Epithelial cell of esophagus (primary cell): Measurements from ENCODE around the gene RAB12.
"Not testable (repeated sequence)": the region's sequence is repeated elsewhere in the genome, so short reads cannot be mapped to it uniquely, and the experiment has no call there.

ENCODE experiments used
- DNase-seq: peaks from one replicate; pipeline ENCODE4 v3.0.0; 2010; ENCODE audit warnings: low read depth
- H3K4me3 ChIP-seq: 2 replicates; pipeline ENCODE4 v1.5.1; 2011; ENCODE audit warnings: mild to moderate bottlenecking, low read length, control low read depth
- TF ChIP-seq, protein P1 (sequence below): IDR thresholded peaks from 2 replicates; pipeline ENCODE4 v1.5.1; 2011; ENCODE audit warnings: low read depth, mild to moderate bottlenecking, low read length, control low read depth, inconsistent platforms; ENCODE audit not compliant: insufficient read depth; ENCODE audit errors: missing control alignments

The RAB12 gene, protein sequence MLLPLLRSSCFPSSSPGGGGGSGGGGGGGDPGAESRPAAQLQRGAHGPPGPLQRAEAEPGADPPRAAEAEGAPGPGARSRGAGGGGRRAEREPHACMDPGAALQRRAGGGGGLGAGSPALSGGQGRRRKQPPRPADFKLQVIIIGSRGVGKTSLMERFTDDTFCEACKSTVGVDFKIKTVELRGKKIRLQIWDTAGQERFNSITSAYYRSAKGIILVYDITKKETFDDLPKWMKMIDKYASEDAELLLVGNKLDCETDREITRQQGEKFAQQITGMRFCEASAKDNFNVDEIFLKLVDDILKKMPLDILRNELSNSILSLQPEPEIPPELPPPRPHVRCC

DNA sequence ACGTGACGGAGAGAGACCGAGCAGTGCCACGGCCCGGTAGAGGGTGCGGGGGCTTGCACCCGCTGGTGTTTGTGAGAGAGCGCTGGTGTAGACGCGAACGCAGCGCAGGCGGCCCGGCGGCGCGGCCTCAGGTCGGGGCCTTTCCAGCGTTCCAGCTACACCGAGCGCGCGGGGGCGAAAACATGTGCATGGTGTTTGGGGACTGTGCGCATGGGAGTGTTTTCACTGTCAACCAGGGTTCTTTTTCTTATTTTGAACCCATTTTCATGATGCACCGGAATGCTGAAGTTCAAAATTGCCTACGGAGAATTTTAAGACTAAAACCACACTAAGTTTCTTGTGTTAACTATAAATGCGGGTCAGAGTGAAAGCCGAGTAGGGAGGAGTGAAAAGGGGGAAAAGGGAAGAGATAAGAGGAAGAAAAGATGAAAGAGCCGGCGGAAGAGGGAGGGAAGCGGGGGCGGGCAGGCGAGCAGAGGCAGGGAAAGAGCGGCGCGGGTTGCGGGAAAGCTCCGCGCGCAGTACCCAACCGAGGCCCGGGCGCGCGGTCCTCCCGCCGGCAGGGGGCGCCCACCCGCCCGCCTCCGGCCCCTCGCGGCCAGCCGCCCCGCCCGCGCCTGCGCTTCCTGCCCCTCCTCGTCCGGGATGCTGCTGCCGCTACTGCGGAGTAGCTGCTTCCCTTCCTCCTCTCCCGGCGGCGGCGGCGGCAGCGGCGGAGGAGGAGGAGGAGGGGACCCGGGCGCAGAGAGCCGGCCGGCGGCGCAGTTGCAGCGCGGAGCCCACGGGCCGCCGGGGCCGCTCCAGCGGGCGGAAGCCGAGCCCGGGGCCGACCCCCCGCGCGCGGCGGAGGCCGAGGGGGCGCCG, at the start of gene RAB12:
TSS of gene RAB12 (plus strand) at position 643 of the 864 bp plus-strand sequence. CDS start at position 646, 3 bp downstream.
- DNase-seq = peak; percentile 89
- peak within 1 kb of the TSS; percentile 87 for H3K4me3 ChIP-seq
- TF ChIP-seq, protein P1, sequence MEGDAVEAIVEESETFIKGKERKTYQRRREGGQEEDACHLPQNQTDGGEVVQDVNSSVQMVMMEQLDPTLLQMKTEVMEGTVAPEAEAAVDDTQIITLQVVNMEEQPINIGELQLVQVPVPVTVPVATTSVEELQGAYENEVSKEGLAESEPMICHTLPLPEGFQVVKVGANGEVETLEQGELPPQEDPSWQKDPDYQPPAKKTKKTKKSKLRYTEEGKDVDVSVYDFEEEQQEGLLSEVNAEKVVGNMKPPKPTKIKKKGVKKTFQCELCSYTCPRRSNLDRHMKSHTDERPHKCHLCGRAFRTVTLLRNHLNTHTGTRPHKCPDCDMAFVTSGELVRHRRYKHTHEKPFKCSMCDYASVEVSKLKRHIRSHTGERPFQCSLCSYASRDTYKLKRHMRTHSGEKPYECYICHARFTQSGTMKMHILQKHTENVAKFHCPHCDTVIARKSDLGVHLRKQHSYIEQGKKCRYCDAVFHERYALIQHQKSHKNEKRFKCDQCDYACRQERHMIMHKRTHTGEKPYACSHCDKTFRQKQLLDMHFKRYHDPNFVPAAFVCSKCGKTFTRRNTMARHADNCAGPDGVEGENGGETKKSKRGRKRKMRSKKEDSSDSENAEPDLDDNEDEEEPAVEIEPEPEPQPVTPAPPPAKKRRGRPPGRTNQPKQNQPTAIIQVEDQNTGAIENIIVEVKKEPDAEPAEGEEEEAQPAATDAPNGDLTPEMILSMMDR = no peak

DNA sequence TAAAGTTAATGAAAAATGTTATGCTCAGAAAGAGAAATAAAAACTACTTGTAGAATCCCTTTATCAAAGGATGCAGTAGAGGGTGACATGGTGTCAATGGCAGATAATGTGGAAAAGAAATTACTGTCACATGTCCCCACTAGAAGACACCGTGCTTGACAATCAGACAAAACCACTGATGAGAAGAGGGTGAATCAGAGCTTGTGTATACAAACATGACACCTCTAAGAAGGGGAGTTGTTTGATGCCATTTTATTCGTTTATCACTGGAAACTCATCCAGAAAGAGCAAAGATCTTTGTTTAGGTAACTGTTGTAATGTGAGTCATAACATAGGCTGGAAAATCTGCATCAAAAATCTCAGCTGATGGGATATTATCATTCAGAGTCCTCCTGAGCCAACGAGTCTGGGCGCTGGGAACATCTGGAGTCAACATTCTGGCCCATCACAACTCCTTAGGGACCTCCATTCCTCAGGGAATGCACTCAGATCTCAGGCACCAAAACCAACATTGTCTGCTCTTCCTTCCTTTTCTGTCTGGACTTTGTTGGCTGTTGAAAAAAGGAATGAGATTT, 49.5 kb upstream of the RAB12 start:
- peak; percentile 36 for DNase-seq
- TF ChIP-seq, protein P1 = no peak
- H3K4me3 ChIP-seq = no peak overlapping the region

DNA sequence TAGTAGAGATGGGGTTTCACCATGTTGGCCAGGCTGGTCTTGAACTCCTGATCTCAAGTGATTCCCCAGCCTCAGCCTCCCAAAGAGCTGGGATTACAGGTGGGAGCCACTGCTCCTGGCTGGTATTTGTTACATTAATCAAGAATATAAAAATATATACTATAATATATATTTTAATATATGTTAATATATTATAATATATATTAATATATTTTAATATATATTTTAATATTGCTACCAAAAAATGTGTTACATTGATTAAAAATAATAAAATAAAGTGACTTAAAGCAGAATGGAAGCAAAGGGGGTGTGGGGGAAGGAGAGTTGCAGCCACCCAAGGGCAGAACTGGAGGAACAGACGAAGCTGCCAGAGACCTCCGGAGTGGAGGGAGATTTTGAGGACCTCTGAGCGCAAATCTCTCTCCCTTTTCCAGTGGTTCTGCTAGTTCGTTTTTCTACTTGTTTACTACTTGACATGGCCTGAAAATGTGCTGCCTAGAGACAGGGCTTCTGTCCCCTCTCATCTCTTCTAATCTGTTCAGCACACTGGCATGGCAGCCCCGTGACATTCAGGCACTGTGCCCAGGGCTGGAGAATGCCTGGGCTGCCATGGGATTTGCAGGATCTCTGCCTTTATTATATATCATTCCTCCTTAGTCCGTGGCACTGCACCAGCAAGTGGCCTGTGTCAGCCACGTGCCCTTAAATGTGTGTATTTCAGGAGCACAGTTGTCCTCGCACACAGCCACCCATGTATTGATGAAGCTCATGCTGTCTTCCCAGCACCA, 47.9 kb upstream of the RAB12 start:
- TF ChIP-seq, protein P1 = no peak
- H3K4me3 ChIP-seq = no peak overlapping the region
- DNase-seq = no peak

DNA sequence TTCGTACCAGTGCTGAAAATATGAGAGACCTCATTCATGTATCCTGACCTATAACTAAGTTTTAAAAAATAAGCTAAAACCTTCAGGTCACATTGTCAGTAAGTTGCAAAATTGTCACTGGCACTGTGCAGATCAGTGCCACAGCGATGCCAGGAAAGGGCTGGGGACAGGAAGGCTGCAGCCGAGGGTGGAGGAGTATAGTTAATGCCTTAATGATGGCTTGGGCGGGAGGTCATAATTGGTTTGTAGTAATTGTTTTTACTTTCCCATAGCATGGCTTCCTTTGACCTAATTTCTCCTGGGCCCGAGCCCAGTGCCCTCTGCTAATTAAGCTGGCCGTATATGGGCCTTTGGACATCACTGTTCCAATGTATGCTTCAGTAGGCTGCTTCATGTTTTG, 47.2 kb upstream of the RAB12 start:
- no peak for DNase-seq
- TF ChIP-seq, protein P1 = no peak
- H3K4me3 ChIP-seq = no peak overlapping the region

DNA sequence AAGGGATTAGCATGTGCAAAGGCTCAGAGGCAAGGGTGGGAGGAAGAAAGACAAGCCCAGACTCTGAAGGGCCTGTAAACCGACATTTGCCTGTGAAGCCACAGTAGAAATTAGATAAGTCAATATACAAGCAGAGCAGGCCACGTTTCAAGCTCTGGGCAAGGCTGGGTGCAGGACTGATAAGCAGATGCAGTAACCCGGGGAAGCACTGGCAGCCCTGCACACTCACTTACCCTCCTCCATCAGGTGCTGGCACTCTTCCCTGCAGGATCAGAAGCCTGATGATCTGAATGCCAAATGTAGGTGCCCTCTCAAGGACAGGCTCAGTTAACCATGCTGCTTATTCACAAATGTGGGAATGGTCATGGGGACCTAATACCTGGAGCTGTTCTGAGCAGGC, 46.3 kb upstream of the RAB12 start:
- TF ChIP-seq, protein P1 = no peak
- H3K4me3 ChIP-seq = no peak overlapping the region
- DNase-seq = no peak

DNA sequence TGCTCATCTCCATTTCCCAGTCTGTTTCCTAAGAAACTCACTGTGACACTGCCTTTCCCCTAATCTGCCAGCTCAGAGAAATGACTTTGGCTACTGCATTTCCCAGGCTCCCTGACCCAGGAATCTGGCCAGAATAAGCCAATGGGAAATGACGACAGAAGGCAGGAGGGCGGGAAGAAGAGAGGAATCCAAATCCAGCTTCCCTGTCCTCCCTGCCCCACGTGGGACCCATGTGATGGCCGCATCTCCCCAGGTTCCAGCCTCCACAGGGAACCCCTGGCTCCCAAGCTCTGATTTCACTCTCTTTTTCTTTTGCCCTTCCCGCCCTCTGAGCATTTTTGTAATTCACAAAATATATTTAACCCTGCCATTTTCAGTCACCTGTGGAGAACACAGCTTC, 37.8 kb upstream of the RAB12 start:
- no peak for DNase-seq
- H3K4me3 ChIP-seq = no peak overlapping the region
- TF ChIP-seq, protein P1 = no peak

DNA sequence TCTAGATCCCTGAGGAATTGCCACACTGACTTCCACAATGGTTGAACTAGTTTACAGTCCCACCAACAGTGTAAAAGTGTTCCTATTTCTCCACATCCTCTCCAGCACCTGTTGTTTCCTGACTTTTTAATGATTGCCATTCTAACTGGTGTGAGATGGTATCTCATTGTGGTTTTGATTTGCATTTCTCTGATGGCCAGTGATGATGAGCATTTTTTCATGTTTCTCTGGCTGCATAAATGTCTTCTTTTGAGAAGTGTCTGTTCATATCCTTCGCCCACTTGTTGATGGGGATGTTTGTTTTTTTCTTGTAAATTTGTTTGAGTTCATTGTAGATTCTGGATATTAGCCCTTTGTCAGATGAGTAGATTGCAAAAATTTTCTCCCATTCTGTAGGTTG, 35.5 kb upstream of the RAB12 start:
- DNase-seq, H3K4me3 ChIP-seq: not testable (repeated sequence)
